ENCODE data around the gene FARS2. TPM values are rescaled to one million over a fixed set of nuclear protein-coding genes. Genes with fewer than 3 reads are reported as not detected.

FARS2 gene
- total RNA-seq, 1 donor from 2014 or later, result 21.9 TPM

DNA sequence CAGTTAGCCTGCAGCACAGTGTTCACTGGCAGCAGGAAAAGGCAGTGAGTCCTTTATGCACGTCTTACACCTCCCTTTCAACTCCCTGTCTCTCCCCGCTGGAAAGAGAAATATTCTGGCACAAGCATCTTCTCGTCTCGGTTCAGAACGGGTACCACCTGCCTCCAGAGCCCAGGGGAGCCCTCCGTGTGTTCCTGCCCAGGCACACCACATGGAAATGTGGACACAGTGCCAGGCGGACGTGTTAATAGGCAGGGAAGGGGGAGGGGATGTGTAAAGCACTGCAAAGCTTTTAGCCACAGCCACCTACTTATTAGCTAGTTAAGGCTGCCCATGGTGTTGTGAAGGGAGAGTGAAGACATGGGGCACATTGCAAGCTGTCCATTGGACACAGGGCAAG is 219.7 kb downstream of the FARS2 start:
- no peaks in the 10 kb centered on the region for H3K4me1 Mint-ChIP-seq (ENCODE audit: unreplicated experiment)
- TF ChIP-seq, protein P1, sequence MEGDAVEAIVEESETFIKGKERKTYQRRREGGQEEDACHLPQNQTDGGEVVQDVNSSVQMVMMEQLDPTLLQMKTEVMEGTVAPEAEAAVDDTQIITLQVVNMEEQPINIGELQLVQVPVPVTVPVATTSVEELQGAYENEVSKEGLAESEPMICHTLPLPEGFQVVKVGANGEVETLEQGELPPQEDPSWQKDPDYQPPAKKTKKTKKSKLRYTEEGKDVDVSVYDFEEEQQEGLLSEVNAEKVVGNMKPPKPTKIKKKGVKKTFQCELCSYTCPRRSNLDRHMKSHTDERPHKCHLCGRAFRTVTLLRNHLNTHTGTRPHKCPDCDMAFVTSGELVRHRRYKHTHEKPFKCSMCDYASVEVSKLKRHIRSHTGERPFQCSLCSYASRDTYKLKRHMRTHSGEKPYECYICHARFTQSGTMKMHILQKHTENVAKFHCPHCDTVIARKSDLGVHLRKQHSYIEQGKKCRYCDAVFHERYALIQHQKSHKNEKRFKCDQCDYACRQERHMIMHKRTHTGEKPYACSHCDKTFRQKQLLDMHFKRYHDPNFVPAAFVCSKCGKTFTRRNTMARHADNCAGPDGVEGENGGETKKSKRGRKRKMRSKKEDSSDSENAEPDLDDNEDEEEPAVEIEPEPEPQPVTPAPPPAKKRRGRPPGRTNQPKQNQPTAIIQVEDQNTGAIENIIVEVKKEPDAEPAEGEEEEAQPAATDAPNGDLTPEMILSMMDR (conservative IDR thresholded peaks at IDR 0.05), result no peak
- H3K36me3 Mint-ChIP-seq, result no peaks in the 10 kb centered on the region
- H3K9me3 Mint-ChIP-seq, result no peaks in the 10 kb centered on the region
- H3K27ac Mint-ChIP-seq, result no peak overlapping the region
- no peaks in the 10 kb centered on the region for H3K27me3 Mint-ChIP-seq
- DNase-seq (ENCODE audit: extremely low spot score, unreplicated experiment), result no peak
- H3K4me3 Mint-ChIP-seq, result no peak overlapping the region

DNA sequence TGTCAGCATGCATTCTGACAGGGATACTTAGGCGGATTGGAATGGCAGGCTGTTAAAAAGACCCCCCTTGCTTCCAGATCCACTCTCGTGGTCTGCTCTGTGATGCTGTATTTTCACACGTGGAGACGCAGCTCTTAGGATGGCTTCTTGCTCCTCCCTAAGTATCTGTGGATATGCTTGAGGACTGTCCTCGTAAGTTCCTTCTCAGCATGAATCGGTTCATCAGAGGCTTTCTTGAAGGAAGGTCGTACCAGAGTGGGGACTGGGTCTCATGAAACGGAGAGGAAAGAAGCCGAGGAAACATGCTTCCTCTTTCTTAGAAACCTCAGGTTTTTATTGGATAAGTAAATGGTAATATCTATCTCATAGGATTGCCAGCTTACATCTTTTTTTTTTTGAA is 220.4 kb downstream of the FARS2 start:
- no peaks in the 10 kb centered on the region for H3K27me3 Mint-ChIP-seq
- H3K36me3 Mint-ChIP-seq, result no peaks in the 10 kb centered on the region
- no peak for DNase-seq (ENCODE audit: extremely low spot score, unreplicated experiment)
- H3K4me1 Mint-ChIP-seq (ENCODE audit: unreplicated experiment), result no peaks in the 10 kb centered on the region
- TF ChIP-seq, protein P1 (conservative IDR thresholded peaks at IDR 0.05), result no peak
- H3K9me3 Mint-ChIP-seq, result no peaks in the 10 kb centered on the region
- H3K4me3 Mint-ChIP-seq, result no peak overlapping the region
- no peak overlapping the region for H3K27ac Mint-ChIP-seq

DNA sequence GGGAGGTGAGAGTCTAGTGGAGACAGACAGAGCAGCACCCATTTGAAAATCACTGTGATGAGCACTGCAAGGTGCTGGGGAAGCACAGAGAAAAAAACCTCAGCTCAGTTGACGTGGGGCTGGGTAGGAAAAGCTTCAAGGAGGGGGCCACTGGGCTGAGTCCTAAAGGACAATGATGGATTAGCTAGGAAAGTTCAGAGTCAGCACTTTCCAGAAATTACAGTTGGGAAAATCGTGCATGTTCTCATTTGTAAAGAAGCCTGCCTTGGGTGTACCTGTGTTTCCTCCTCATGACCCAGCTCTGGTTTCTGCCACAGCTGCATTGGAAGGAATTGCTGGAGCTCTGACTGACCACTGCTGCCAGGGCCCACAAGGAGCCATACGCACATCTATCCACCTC is 221.3 kb downstream of the FARS2 start:
- Mint-ChIP-seq H3K9me3 (no peaks in the 10 kb centered on the region), H3K27ac (no peak overlapping the region), H3K4me3 (no peak overlapping the region), H3K27me3 (no peaks in the 10 kb centered on the region), H3K36me3 (no peaks in the 10 kb centered on the region), H3K4me1 (ENCODE audit: unreplicated experiment) (no peaks in the 10 kb centered on the region)
- TF ChIP-seq, protein P1 (conservative IDR thresholded peaks at IDR 0.05), result no peak
- no peak for DNase-seq (ENCODE audit: extremely low spot score, unreplicated experiment)

DNA sequence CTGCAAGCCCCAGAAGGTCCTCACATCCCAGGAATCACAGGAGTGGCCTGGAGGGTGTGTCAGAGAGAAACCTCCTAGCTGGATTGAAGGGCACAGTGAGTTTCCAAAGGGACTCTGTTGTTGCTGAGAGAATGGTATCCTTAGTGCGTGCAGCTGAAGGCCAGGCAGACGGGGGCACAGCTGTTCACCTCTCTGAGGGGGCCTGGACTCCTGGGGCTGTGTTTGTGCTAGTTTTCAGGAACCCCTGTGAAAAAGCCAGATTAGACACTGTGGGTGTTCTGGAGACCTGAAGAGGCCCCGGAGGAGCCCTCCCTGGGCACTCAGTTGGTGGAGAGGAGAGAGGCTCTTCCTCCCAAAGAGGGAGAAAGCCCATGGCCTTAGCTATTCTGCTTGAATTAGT is 223.4 kb downstream of the FARS2 start:
- Mint-ChIP-seq H3K4me3 (no peak overlapping the region), H3K27me3 (no peaks in the 10 kb centered on the region), H3K36me3 (peaks cover 5% of the 10 kb centered on the region), H3K4me1 (ENCODE audit: unreplicated experiment) (no peaks in the 10 kb centered on the region), H3K9me3 (no peaks in the 10 kb centered on the region), H3K27ac (no peak overlapping the region)
- DNase-seq (ENCODE audit: extremely low spot score, unreplicated experiment), result no peak
- TF ChIP-seq, protein P1 (conservative IDR thresholded peaks at IDR 0.05), result no peak

DNA sequence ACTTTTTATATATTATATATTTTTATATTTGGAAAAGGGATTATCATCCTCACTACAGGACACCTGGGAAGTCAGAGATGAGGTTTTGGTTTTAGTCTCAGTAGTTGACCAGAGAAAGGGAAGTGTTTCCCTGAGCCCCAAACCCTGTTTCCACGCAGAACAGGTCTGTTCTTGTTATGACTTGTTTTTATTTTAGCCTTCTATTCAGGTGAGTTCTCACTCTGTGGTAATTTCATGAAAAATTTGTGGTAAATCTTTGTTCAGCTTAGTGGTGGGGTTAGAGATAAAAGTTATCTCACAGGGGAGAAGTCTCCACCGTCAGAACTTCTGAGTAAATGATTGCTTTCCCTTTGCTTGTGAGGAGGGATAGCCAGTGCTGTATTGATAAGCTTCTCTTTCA is 224.9 kb downstream of the FARS2 start:
- TF ChIP-seq, protein P1 (conservative IDR thresholded peaks at IDR 0.05), result no peak
- no peak for DNase-seq (ENCODE audit: extremely low spot score, unreplicated experiment)
- no peaks in the 10 kb centered on the region for H3K27me3 Mint-ChIP-seq
- peaks cover 5% of the 10 kb centered on the region for H3K36me3 Mint-ChIP-seq
- no peaks in the 10 kb centered on the region for H3K4me1 Mint-ChIP-seq (ENCODE audit: unreplicated experiment)
- no peaks in the 10 kb centered on the region for H3K9me3 Mint-ChIP-seq
- H3K27ac Mint-ChIP-seq, result no peak overlapping the region
- no peak overlapping the region for H3K4me3 Mint-ChIP-seq

DNA sequence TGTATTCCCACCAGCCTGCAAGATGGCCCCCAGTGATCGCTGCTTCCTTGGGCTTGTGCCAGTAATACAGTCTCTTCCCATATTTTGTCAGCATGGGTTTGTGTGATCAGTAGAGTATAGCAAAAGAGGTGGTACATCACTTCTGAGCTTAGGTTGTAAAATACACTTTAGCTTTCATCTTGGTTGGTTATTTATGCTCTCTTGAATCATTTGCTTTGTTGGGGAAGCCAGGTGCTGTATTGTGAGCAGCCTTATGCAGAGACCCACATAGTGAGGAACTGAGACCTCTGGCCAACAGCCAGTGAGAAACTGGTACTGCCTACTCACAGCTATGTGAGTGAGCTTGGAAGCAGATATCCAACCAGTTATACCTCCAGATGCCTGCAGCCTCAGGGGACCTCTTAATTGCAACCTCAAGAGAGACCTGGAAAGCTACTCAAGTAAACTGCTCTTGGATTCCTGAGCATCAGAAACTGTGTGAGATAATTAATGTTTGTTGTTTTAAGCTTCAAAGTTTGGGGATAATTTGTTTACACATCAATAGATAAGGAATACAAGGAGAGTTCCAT is 229.3 kb downstream of the FARS2 start:
- no peaks in the 10 kb centered on the region for H3K9me3 Mint-ChIP-seq
- no peak overlapping the region for H3K27ac Mint-ChIP-seq
- no peaks in the 10 kb centered on the region for H3K27me3 Mint-ChIP-seq
- no peak for DNase-seq (ENCODE audit: extremely low spot score, unreplicated experiment)
- TF ChIP-seq, protein P1 (conservative IDR thresholded peaks at IDR 0.05), result no peak
- no peak overlapping the region for H3K4me3 Mint-ChIP-seq
- peaks cover 11% of the 10 kb centered on the region for H3K36me3 Mint-ChIP-seq
- H3K4me1 Mint-ChIP-seq (ENCODE audit: unreplicated experiment), result peaks cover 11% of the 10 kb centered on the region
